ENCODE results near the gene AGO1.
"Not testable (repeated sequence)": the region's sequence is repeated elsewhere in the genome, so short reads cannot be mapped to it uniquely, and the experiment has no call there.

AGO1 gene

GRCh38 chr1:35870651-35871309 lies 12.2 kb upstream of the AGO1 start:
- TF ChIP-seq SUZ12 (IDR thresholded peaks at IDR 0.05; ENCODE audit: extremely low read depth, insufficient read depth, insufficient read length) (no peak), ZNF274 (IDR thresholded peaks at IDR 0.05; ENCODE audit: low read depth, low read length) (no peak), YY1 (IDR thresholded peaks at IDR 0.05; ENCODE audit: insufficient read depth, insufficient read length) (no peak)
- Histone ChIP-seq H3K27me3 (ENCODE audit: insufficient read depth, insufficient read length) (no peaks in the 10 kb centered on the region), H3K9me3 (ENCODE audit: insufficient read depth, low read length) (no peaks in the 10 kb centered on the region), H3K4me3 (ENCODE audit: insufficient read length, low read depth) (peak overlapping the region; percentile 94), H3K9ac (ENCODE audit: insufficient read length, low read depth) (peak overlapping the region; percentile 93), H3K4me1 (ENCODE audit: insufficient read depth, insufficient read length) (no peaks in the 10 kb centered on the region), H3K36me3 (ENCODE audit: insufficient read depth, insufficient read length, low read length) (peaks cover 32% of the 10 kb centered on the region)
- DNase-seq (ENCODE audit: low read depth, low spot score) = no peak

- no peak overlapping the region for H3K4me3 ChIP-seq (ENCODE audit: insufficient read length, low read depth)
- no peaks in the 10 kb centered on the region for H3K27me3 ChIP-seq (ENCODE audit: insufficient read depth, insufficient read length)
- no peak overlapping the region for H3K9ac ChIP-seq (ENCODE audit: insufficient read length, low read depth)
- H3K4me1 ChIP-seq (ENCODE audit: insufficient read depth, insufficient read length) = no peaks in the 10 kb centered on the region
- H3K36me3 ChIP-seq (ENCODE audit: insufficient read depth, insufficient read length, low read length) = peaks cover 33% of the 10 kb centered on the region
- H3K9me3 ChIP-seq (ENCODE audit: insufficient read depth, low read length) = no peaks in the 10 kb centered on the region
- DNase-seq (ENCODE audit: low read depth, low spot score) = no peak
- no peak for TF ChIP-seq ZNF274 (IDR thresholded peaks at IDR 0.05; ENCODE audit: low read depth, low read length)
These were observed 9.7 kb upstream of the AGO1 start for GRCh38 chr1:35873243-35873750.

- peaks cover 37% of the 10 kb centered on the region for H3K36me3 ChIP-seq (ENCODE audit: insufficient read depth, insufficient read length, low read length)
- H3K4me3 ChIP-seq (ENCODE audit: insufficient read length, low read depth); H3K4me1 ChIP-seq (ENCODE audit: insufficient read depth, insufficient read length); DNase-seq (ENCODE audit: low read depth, low spot score); H3K27me3 ChIP-seq (ENCODE audit: insufficient read depth, insufficient read length); H3K9me3 ChIP-seq (ENCODE audit: insufficient read depth, low read length); H3K9ac ChIP-seq (ENCODE audit: insufficient read length, low read depth): not testable (repeated sequence)
These were observed 8.9 kb upstream of the AGO1 start for GRCh38 chr1:35874115-35874514.

GRCh38 chr1:35876988-35877387 lies 6.0 kb upstream of the AGO1 start:
- TF ChIP-seq YY1 (IDR thresholded peaks at IDR 0.05; ENCODE audit: insufficient read depth, insufficient read length) (no peak), SUZ12 (IDR thresholded peaks at IDR 0.05; ENCODE audit: extremely low read depth, insufficient read depth, insufficient read length) (no peak), ZNF274 (IDR thresholded peaks at IDR 0.05; ENCODE audit: low read depth, low read length) (no peak)
- DNase-seq (ENCODE audit: low read depth, low spot score) = no peak
- H3K4me1 ChIP-seq (ENCODE audit: insufficient read depth, insufficient read length) = no peaks in the 10 kb centered on the region

GRCh38 chr1:35881850-35882273 lies 1.1 kb upstream of the AGO1 start:
- H3K9me3 ChIP-seq (ENCODE audit: insufficient read depth, low read length) = no peaks in the 10 kb centered on the region
- H3K4me3 ChIP-seq (ENCODE audit: insufficient read length, low read depth) = no peak overlapping the region
- no peaks in the 10 kb centered on the region for H3K27me3 ChIP-seq (ENCODE audit: insufficient read depth, insufficient read length)
- TF ChIP-seq SUZ12 (IDR thresholded peaks at IDR 0.05; ENCODE audit: extremely low read depth, insufficient read depth, insufficient read length) (no peak), ZNF274 (IDR thresholded peaks at IDR 0.05; ENCODE audit: low read depth, low read length) (no peak), YY1 (IDR thresholded peaks at IDR 0.05; ENCODE audit: insufficient read depth, insufficient read length) (no peak)
- no peak overlapping the region for H3K9ac ChIP-seq (ENCODE audit: insufficient read length, low read depth)
- peaks cover 11% of the 10 kb centered on the region for H3K4me1 ChIP-seq (ENCODE audit: insufficient read depth, insufficient read length)
- H3K36me3 ChIP-seq (ENCODE audit: insufficient read depth, insufficient read length, low read length) = peaks cover 13% of the 10 kb centered on the region
- no peak for DNase-seq (ENCODE audit: low read depth, low spot score)

More at GRCh38 chr1:35876988-35877387, 6.0 kb upstream of the AGO1 start:
- no peak overlapping the region for H3K4me3 ChIP-seq (ENCODE audit: insufficient read length, low read depth)
- no peaks in the 10 kb centered on the region for H3K27me3 ChIP-seq (ENCODE audit: insufficient read depth, insufficient read length)
- H3K9ac ChIP-seq (ENCODE audit: insufficient read length, low read depth) = no peak overlapping the region
- peaks cover 45% of the 10 kb centered on the region for H3K36me3 ChIP-seq (ENCODE audit: insufficient read depth, insufficient read length, low read length)
- H3K9me3 ChIP-seq (ENCODE audit: insufficient read depth, low read length) = no peaks in the 10 kb centered on the region

DNA sequence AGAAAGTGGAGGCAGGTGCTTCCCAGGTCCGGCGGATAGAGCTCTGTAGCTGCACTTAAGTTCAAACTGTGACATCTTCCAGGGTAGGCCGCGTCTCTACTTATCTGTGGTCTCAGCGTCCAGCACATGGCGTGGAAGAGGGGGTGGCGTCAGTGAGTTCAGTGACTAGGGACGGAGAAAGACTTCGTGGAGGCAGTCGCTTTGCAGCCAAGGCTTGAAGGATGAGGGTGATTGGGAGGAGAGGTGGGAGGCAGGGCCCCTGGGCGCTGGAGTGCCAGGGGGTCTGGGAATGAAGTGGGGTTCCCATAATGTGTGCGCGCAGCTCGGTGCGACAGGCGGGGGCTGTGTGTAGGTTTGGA lies 444 bp upstream of the AGO1 start:
- Histone ChIP-seq H3K4me1 (ENCODE audit: insufficient read depth, insufficient read length) (peaks cover 16% of the 10 kb centered on the region), H3K4me3 (ENCODE audit: insufficient read length, low read depth) (no peak overlapping the region), H3K9me3 (ENCODE audit: insufficient read depth, low read length) (no peaks in the 10 kb centered on the region), H3K9ac (ENCODE audit: insufficient read length, low read depth) (no peak overlapping the region), H3K27me3 (ENCODE audit: insufficient read depth, insufficient read length) (no peaks in the 10 kb centered on the region), H3K36me3 (ENCODE audit: insufficient read depth, insufficient read length, low read length) (peaks cover 13% of the 10 kb centered on the region)
- TF ChIP-seq SUZ12 (IDR thresholded peaks at IDR 0.05; ENCODE audit: extremely low read depth, insufficient read depth, insufficient read length) (no peak), YY1 (IDR thresholded peaks at IDR 0.05; ENCODE audit: insufficient read depth, insufficient read length) (no peak)
- DNase-seq (ENCODE audit: low read depth, low spot score) = no peak

GRCh38 chr1:35883635-35884101 lies 659 bp downstream of the AGO1 start:
- no peaks in the 10 kb centered on the region for H3K27me3 ChIP-seq (ENCODE audit: insufficient read depth, insufficient read length)
- H3K9ac ChIP-seq (ENCODE audit: insufficient read length, low read depth) = peak overlapping the region; percentile 95
- no peak for DNase-seq (ENCODE audit: low read depth, low spot score)
- H3K4me1 ChIP-seq (ENCODE audit: insufficient read depth, insufficient read length) = peaks cover 20% of the 10 kb centered on the region
- H3K36me3 ChIP-seq (ENCODE audit: insufficient read depth, insufficient read length, low read length) = peaks cover 17% of the 10 kb centered on the region
- TF ChIP-seq ZNF274 (IDR thresholded peaks at IDR 0.05; ENCODE audit: low read depth, low read length) = no peak
- no peak for TF ChIP-seq YY1 (IDR thresholded peaks at IDR 0.05; ENCODE audit: insufficient read depth, insufficient read length)
- no peak for TF ChIP-seq SUZ12 (IDR thresholded peaks at IDR 0.05; ENCODE audit: extremely low read depth, insufficient read depth, insufficient read length)
- no peaks in the 10 kb centered on the region for H3K9me3 ChIP-seq (ENCODE audit: insufficient read depth, low read length)
- peak overlapping the region; percentile 95 for H3K4me3 ChIP-seq (ENCODE audit: insufficient read length, low read depth)

All from NT2/D1 (cell line).